OCI-LY3 (cell line): ENCODE measurements around the gene BRI3BP.

Experiments
- H2AFZ ChIP-seq: fragments of 200-600, 300-600 bp; shearing (Covaris generic); 2 replicates; pipeline ENCODE4 v1.6.0; 2014; ENCODE audit warnings: antibody characterized with exemption, low read depth, low read length
- H3K27ac ChIP-seq: fragments of 200-600, 300-600 bp; sonication (generic); 2 replicates; pipeline ENCODE4 v1.5.1; 2014; ENCODE audit warnings: mild to moderate bottlenecking, low read length, moderate library complexity, mixed read lengths
- H3K27me3 ChIP-seq: fragments of 200-600, 300-600 bp; sonication (generic); 2 replicates; pipeline ENCODE4 v1.6.1; 2014; ENCODE audit warnings: low read depth, low read length, mixed read lengths
- H3K36me3 ChIP-seq: fragments of 200-600, 300-600 bp; sonication (generic); replicated peaks from 2 replicates; pipeline ENCODE3; 2014; ENCODE audit warnings: low read depth, low read length, mixed read lengths
- H3K4me1 ChIP-seq: fragments of 300-600, 200-600 bp; sonication (generic); 2 replicates; pipeline ENCODE4 v1.6.1; 2014; ENCODE audit warnings: low read length, mixed read lengths
- H3K4me2 ChIP-seq: fragments of 200-600, 300-600 bp; sonication (generic); 2 replicates; pipeline ENCODE4 v1.6.1; 2014; ENCODE audit warnings: low read length, mixed read lengths
- H3K4me3 ChIP-seq: fragments of 300-600, 200-600 bp; sonication (generic); 2 replicates; pipeline ENCODE4 v1.5.1; 2014; ENCODE audit warnings: antibody characterized with exemption, mild to moderate bottlenecking, low read length, moderate library complexity
- H3K79me2 ChIP-seq: fragments of 300-600, 200-600 bp; shearing (Covaris generic); 2 replicates; pipeline ENCODE4 v1.6.1; 2014; ENCODE audit warnings: mild to moderate bottlenecking, low read length, mixed read lengths
- H3K9ac ChIP-seq: fragments of 300-600, 200-600 bp; shearing (Covaris generic); 2 replicates; pipeline ENCODE4 v1.6.0; 2014; ENCODE audit warnings: mild to moderate bottlenecking, low read length, moderate library complexity
- H3K9me3 ChIP-seq: fragments of 200-600, 300-600 bp; shearing (Covaris generic); 2 replicates; pipeline ENCODE4 v1.6.1; 2014; ENCODE audit warnings: low read length, mixed read lengths; ENCODE audit not compliant: insufficient read depth
- H4K20me1 ChIP-seq: fragments of 200-600, 300-600 bp; sonication (generic); 2 replicates; pipeline ENCODE4 v1.6.1; 2016; ENCODE audit warnings: low read length, mixed read lengths; ENCODE audit not compliant: insufficient read depth
- EZH2phosphoT487 ChIP-seq: fragments of 200-600 bp; shearing (Covaris generic); IDR thresholded peaks from 2 replicates; pipeline ENCODE4 v1.6.1; 2018; ENCODE audit warnings: antibody characterized with exemption, mixed run types, low read depth
- TF ChIP-seq, protein P1 (sequence below): fragments of 200-600, 300-600 bp; sonication (generic); IDR thresholded peaks from 2 replicates; pipeline ENCODE4 v1.5.1; 2014; ENCODE audit warnings: antibody characterized with exemption, low read length, low read depth

The BRI3BP gene

DNA sequence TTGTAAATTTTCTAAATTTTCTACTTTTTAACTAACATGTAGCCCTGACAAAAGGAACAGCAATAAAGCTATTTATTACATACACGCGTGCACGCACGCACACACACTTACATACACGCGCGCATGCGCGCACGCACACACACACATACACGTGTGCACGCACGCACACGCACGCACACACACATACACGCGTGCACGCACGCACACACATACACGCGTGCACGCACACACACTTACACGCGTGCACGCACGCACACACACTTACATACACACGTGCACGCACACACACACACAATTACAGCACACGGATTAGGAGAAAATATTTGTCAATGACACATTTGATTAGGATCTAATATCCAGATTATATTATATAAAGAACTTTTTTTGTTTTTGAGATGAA lies 32.4 kb upstream of the BRI3BP start:
- Histone ChIP-seq H3K4me2 (no peak overlapping the region), H4K20me1 (no peaks in the 10 kb centered on the region), H3K36me3 (peaks cover 56% of the 10 kb centered on the region), H3K27ac (no peak overlapping the region), H3K9me3 (no peaks in the 10 kb centered on the region), H3K4me1 (no peaks in the 10 kb centered on the region), H3K9ac (no peak overlapping the region), H3K79me2 (no peaks in the 10 kb centered on the region), H3K4me3 (no peak overlapping the region), H2AFZ (no peak overlapping the region), H3K27me3 (no peaks in the 10 kb centered on the region)
- TF ChIP-seq EZH2phosphoT487, result no peak
- TF ChIP-seq, protein P1, sequence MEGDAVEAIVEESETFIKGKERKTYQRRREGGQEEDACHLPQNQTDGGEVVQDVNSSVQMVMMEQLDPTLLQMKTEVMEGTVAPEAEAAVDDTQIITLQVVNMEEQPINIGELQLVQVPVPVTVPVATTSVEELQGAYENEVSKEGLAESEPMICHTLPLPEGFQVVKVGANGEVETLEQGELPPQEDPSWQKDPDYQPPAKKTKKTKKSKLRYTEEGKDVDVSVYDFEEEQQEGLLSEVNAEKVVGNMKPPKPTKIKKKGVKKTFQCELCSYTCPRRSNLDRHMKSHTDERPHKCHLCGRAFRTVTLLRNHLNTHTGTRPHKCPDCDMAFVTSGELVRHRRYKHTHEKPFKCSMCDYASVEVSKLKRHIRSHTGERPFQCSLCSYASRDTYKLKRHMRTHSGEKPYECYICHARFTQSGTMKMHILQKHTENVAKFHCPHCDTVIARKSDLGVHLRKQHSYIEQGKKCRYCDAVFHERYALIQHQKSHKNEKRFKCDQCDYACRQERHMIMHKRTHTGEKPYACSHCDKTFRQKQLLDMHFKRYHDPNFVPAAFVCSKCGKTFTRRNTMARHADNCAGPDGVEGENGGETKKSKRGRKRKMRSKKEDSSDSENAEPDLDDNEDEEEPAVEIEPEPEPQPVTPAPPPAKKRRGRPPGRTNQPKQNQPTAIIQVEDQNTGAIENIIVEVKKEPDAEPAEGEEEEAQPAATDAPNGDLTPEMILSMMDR, result no peak

DNA sequence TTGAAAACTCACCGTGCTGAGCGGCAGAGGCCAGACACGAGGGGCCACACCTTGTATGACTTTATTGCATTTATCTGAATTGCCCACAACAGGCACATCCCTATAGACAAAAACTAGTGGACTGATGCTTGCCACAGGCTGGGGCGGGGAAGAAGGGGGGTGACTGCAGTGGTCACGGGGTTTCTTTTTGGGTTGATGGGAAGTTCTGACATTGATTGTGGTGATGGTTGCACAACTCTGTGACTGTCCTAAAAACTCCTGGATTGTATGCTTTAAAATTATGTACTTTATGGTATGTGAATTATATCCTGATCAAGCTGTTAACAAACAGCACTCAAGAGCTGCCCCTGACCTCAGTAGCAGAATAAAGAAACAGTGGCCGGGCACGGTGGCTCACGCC lies 30.2 kb upstream of the BRI3BP start:
- Histone ChIP-seq H2AFZ (no peak overlapping the region), H3K27ac (no peak overlapping the region), H3K9ac (no peak overlapping the region), H3K4me2 (no peak overlapping the region), H3K79me2 (no peaks in the 10 kb centered on the region), H3K9me3 (no peaks in the 10 kb centered on the region), H4K20me1 (no peaks in the 10 kb centered on the region), H3K4me1 (no peaks in the 10 kb centered on the region), H3K27me3 (no peaks in the 10 kb centered on the region), H3K36me3 (peaks cover 48% of the 10 kb centered on the region), H3K4me3 (no peak overlapping the region)
- TF ChIP-seq, protein P1, result no peak
- TF ChIP-seq EZH2phosphoT487, result no peak

DNA sequence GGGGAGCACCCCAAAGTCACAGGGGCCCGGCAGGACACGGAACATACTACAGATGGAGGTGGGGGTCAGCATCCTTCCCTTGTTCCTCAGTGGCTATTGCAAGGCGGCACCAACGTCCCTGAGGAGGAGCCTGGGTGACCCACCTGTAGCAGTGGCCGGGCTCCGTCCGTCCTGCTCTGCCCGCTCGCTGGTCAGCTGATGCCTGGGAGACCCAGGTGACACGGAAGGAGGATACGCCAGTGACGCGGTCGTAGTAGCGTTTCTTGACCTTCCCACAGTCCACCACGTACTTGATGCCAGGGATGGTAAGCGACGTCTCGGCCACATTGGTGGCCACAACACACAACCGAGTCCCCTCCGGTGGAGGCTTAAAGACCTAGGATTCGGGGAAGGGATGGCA lies 29.2 kb upstream of the BRI3BP start:
- no peaks in the 10 kb centered on the region for H3K79me2 ChIP-seq
- TF ChIP-seq, protein P1, result no peak
- peaks cover 50% of the 10 kb centered on the region for H3K36me3 ChIP-seq

DNA sequence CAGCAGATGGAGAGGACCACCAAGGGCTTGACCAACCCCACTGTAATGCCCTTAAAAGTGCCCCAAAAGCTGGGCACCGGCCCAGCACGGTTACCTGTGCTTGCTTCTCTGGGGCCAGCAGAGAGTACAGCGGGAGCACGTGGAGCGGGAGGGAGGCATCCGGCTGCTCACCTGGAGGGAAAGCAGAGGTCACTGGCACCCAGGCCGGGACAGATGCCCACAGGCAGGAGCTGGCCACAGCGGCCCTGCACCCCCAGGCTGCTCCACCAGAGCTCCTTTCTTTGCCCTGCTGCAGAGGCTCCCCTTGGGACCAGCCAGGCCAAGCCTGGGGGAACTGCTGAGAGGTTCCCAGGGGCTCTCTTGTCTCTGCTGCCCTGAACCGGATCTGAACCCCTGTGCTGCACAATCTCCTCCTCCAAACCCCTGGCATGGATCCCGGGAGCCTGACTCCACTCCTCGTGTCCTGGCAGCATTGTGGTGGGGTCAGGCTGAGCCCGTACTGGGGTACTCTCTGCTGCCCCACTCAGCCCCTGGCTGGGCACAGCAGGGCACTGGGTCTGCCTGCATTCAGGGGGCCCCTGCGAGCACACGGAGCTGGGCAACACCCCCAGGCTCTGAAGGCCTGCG lies 28.5 kb upstream of the BRI3BP start:
- Histone ChIP-seq H3K4me2 (no peak overlapping the region), H3K9ac (no peak overlapping the region), H3K27ac (no peak overlapping the region), H2AFZ (no peak overlapping the region), H4K20me1 (no peaks in the 10 kb centered on the region), H3K79me2 (no peaks in the 10 kb centered on the region), H3K4me3 (no peak overlapping the region), H3K9me3 (no peaks in the 10 kb centered on the region), H3K36me3 (peaks cover 46% of the 10 kb centered on the region), H3K27me3 (no peaks in the 10 kb centered on the region), H3K4me1 (no peaks in the 10 kb centered on the region)
- TF ChIP-seq, protein P1, result no peak
- TF ChIP-seq EZH2phosphoT487, result no peak

More for the DNA sequence above, 29.2 kb upstream of the BRI3BP start:
- Histone ChIP-seq H2AFZ (no peak overlapping the region), H3K4me2 (no peak overlapping the region), H3K27me3 (no peaks in the 10 kb centered on the region), H3K9ac (no peak overlapping the region), H3K27ac (no peak overlapping the region), H3K4me3 (no peak overlapping the region), H3K9me3 (no peaks in the 10 kb centered on the region), H3K4me1 (no peaks in the 10 kb centered on the region), H4K20me1 (no peaks in the 10 kb centered on the region)
